RWPE2 (cell line): ENCODE results near the gene ADAMTS16.

Experiments
- ATAC-seq: fragments of 200-7000 bp; cut with Tn5 transposase; 3 replicates; pipeline ENCODE4 v1.9.1; 2021; ENCODE audit warnings: low read depth
- DNase-seq: peaks from one replicate; pipeline ENCODE4 v3.0.0-alpha.2; 2020; ENCODE audit warnings: low spot score
- H3K27ac ChIP-seq: fragments of 450-650 bp; 2 replicates; pipeline ENCODE4 v1.5.1; 2017; ENCODE audit warnings: mild to moderate bottlenecking; ENCODE audit not compliant: poor library complexity, severe bottlenecking
- H3K27me3 ChIP-seq: fragments of 250-450 bp; sonication (Bioruptor Pico); 2 replicates; pipeline ENCODE4 v1.5.1; 2021; ENCODE audit warnings: mild to moderate bottlenecking, moderate library complexity; ENCODE audit not compliant: insufficient read depth, poor library complexity, severe bottlenecking
- H3K36me3 ChIP-seq: fragments of 250-450 bp; sonication (Bioruptor Pico); 2 replicates; pipeline ENCODE4 v1.5.1; 2020; ENCODE audit warnings: low read depth, mild to moderate bottlenecking, moderate library complexity
- H3K4me1 ChIP-seq: fragments of 250-450 bp; sonication (Bioruptor Pico); 2 replicates; pipeline ENCODE4 v1.5.1; 2021; ENCODE audit warnings: mild to moderate bottlenecking, moderate library complexity; ENCODE audit not compliant: insufficient read depth, poor library complexity, severe bottlenecking
- H3K4me3 ChIP-seq: fragments of 250-450 bp; sonication (Bioruptor Pico); 2 replicates; pipeline ENCODE4 v1.5.1; 2021; ENCODE audit warnings: mild to moderate bottlenecking, moderate library complexity; ENCODE audit not compliant: severe bottlenecking
- H3K9me3 ChIP-seq: fragments of 250-450 bp; sonication (Bioruptor Pico); 2 replicates; pipeline ENCODE4 v1.5.1; 2021; ENCODE audit warnings: mild to moderate bottlenecking, moderate library complexity; ENCODE audit not compliant: severe bottlenecking
- CTCF ChIP-seq: fragments of 450-650 bp; IDR thresholded peaks from one replicate; pipeline ENCODE4 v1.5.1; 2017; ENCODE audit warnings: mild to moderate bottlenecking, moderate library complexity; ENCODE audit not compliant: poor library complexity, severe bottlenecking

ADAMTS16 gene, protein sequence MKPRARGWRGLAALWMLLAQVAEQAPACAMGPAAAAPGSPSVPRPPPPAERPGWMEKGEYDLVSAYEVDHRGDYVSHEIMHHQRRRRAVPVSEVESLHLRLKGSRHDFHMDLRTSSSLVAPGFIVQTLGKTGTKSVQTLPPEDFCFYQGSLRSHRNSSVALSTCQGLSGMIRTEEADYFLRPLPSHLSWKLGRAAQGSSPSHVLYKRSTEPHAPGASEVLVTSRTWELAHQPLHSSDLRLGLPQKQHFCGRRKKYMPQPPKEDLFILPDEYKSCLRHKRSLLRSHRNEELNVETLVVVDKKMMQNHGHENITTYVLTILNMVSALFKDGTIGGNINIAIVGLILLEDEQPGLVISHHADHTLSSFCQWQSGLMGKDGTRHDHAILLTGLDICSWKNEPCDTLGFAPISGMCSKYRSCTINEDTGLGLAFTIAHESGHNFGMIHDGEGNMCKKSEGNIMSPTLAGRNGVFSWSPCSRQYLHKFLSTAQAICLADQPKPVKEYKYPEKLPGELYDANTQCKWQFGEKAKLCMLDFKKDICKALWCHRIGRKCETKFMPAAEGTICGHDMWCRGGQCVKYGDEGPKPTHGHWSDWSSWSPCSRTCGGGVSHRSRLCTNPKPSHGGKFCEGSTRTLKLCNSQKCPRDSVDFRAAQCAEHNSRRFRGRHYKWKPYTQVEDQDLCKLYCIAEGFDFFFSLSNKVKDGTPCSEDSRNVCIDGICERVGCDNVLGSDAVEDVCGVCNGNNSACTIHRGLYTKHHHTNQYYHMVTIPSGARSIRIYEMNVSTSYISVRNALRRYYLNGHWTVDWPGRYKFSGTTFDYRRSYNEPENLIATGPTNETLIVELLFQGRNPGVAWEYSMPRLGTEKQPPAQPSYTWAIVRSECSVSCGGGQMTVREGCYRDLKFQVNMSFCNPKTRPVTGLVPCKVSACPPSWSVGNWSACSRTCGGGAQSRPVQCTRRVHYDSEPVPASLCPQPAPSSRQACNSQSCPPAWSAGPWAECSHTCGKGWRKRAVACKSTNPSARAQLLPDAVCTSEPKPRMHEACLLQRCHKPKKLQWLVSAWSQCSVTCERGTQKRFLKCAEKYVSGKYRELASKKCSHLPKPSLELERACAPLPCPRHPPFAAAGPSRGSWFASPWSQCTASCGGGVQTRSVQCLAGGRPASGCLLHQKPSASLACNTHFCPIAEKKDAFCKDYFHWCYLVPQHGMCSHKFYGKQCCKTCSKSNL

DNA sequence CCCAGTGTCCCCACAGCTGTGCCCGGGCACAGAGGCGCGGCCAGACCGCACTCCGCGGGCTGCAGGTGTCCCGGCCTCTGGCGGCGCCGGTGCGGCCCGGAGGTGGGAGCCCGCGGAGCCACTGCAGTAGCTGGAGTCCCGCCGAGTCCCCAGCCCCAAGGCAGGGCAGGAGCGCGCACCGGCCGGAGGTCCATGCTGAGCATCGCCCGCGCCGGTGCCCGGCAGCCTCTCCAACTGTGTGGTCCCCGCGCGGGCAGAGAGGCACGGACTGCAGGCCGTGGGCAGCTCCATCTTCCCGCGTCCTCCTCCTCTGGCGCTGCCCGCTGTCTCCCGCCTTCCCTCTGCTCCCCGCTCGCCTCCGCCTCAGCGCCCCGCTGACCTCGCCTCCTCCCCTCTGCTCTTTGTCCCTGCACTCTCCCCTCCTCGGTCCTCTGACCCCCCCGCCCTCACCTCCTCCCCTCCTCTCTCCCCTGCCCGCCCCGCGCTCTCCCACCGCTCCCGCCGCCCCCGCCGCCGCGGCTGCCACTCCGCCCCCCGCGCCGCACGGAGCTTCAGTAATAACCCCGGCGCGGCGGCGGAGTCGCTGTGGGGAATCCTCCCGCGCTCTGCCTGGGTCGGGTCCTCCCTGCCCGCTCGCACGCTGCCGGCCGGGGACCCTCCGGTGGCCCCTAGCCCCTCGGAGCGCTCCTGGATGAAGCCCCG is at the start of gene ADAMTS16:
ADAMTS16 (plus strand) TSS at position 554 of the 702 bp plus-strand sequence; CDS start at position 692, 138 bp downstream.
- no peaks in the 10 kb centered on the region for H3K9me3 ChIP-seq
- peak within 1 kb of the TSS; percentile 16 for H3K4me3 ChIP-seq
- peak; percentile 69 for ATAC-seq
- TF ChIP-seq CTCF: no peak
- no peak for DNase-seq
- H3K4me1 ChIP-seq: no peaks in the 10 kb centered on the region
- no peak within 1 kb of the TSS for H3K27ac ChIP-seq
- H3K36me3 ChIP-seq: no peaks in the 10 kb centered on the region
- H3K27me3 ChIP-seq: peaks cover 30% of the 10 kb centered on the region

- ATAC-seq: no peak
- Histone ChIP-seq H3K36me3 (no peaks in the 10 kb centered on the region), H3K4me3 (no peak overlapping the region), H3K27me3 (peaks cover 45% of the 10 kb centered on the region), H3K27ac (no peak overlapping the region), H3K4me1 (no peaks in the 10 kb centered on the region), H3K9me3 (no peaks in the 10 kb centered on the region)
- no peak for DNase-seq
- TF ChIP-seq CTCF: no peak
Measured at GRCh38 chr5:5092149-5092548, 48.0 kb upstream of the ADAMTS16 start.

GRCh38 chr5:5100635-5101034 is 39.5 kb upstream of the ADAMTS16 start:
- ATAC-seq: no peak
- Histone ChIP-seq H3K36me3 (no peaks in the 10 kb centered on the region), H3K4me3 (no peak overlapping the region), H3K27ac (no peak overlapping the region), H3K9me3 (peaks cover 4% of the 10 kb centered on the region), H3K27me3 (peaks cover 37% of the 10 kb centered on the region), H3K4me1 (no peaks in the 10 kb centered on the region)
- no peak for TF ChIP-seq CTCF
- no peak for DNase-seq

DNA sequence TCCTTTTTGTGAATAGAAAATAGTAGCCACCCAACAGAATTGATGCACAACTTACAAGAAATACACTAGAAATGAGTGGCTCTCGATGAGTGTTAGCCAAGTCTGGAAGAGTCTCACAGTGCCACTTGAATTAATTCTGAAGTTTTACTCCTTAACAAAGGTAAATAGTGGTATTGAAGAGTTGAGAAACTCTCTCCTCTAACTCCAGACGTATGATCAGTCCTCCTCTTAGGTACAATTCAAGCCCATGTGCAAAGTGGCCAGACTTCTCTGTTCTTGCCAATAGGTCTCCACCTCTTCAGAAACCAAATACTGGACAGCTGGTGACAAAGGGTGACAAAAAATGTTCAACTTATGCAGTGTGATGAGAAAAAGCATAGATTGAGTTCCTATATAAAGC is 38.5 kb upstream of the ADAMTS16 start:
- DNase-seq: no peak
- Histone ChIP-seq H3K9me3 (peaks cover 4% of the 10 kb centered on the region), H3K4me3 (no peak overlapping the region), H3K27ac (no peak overlapping the region), H3K27me3 (peaks cover 36% of the 10 kb centered on the region), H3K4me1 (no peaks in the 10 kb centered on the region), H3K36me3 (no peaks in the 10 kb centered on the region)
- no peak for TF ChIP-seq CTCF
- ATAC-seq: no peak
